ENCODE results near the gene AGPAT1.

DNA sequence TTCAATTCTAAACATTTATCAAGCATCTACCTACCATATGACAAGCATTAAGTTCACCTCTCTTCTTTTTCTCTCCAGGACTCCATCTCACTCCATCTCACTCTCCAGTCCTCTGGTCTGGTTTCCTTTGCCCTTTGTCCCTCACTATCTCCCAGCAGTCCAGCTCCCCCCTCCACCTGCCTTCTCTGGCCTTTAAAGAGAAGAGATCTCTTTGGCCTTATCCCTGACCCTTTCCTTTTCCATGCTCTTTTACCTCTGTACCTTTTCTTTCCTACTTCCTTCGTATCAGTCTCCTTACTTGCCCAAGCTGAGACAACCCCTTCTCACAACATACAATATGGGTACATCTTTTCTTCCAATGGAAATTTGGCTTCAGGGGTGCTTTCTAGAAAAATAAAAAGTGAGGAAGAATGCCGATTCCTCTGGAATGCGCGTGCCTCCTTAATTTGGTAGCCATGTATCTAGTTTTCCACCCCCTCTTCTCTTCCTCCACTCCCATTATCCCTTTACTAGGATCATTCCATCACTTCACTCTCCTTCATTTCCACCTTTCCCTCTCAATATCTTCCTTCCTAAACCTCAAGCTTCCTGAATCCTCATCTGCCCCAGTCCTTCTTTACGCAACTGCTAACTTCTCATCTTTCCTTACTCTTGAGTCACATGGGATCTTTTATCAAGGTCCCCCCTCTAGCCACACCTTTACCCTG, 745 bp upstream of the AGPAT1 start:
- no peak for TF ChIP-seq POLR2A (IDR thresholded peaks at IDR 0.05)
- TF ChIP-seq, protein P1, sequence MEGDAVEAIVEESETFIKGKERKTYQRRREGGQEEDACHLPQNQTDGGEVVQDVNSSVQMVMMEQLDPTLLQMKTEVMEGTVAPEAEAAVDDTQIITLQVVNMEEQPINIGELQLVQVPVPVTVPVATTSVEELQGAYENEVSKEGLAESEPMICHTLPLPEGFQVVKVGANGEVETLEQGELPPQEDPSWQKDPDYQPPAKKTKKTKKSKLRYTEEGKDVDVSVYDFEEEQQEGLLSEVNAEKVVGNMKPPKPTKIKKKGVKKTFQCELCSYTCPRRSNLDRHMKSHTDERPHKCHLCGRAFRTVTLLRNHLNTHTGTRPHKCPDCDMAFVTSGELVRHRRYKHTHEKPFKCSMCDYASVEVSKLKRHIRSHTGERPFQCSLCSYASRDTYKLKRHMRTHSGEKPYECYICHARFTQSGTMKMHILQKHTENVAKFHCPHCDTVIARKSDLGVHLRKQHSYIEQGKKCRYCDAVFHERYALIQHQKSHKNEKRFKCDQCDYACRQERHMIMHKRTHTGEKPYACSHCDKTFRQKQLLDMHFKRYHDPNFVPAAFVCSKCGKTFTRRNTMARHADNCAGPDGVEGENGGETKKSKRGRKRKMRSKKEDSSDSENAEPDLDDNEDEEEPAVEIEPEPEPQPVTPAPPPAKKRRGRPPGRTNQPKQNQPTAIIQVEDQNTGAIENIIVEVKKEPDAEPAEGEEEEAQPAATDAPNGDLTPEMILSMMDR (IDR thresholded peaks at IDR 0.05), result no peak

All from esophagus squamous epithelium (tissue), 4 donors.